ENCODE results near the gene LGMN. TPM values are rescaled to one million over a fixed set of nuclear protein-coding genes. Genes with fewer than 3 reads are reported as not detected.

The LGMN gene
- total and polyA plus RNA-seq, 2 of the 13 experiments (the other 11 are each of a cell fraction or from before 2014, with no cell fraction given): 28.9 to 76.4 TPM

DNA sequence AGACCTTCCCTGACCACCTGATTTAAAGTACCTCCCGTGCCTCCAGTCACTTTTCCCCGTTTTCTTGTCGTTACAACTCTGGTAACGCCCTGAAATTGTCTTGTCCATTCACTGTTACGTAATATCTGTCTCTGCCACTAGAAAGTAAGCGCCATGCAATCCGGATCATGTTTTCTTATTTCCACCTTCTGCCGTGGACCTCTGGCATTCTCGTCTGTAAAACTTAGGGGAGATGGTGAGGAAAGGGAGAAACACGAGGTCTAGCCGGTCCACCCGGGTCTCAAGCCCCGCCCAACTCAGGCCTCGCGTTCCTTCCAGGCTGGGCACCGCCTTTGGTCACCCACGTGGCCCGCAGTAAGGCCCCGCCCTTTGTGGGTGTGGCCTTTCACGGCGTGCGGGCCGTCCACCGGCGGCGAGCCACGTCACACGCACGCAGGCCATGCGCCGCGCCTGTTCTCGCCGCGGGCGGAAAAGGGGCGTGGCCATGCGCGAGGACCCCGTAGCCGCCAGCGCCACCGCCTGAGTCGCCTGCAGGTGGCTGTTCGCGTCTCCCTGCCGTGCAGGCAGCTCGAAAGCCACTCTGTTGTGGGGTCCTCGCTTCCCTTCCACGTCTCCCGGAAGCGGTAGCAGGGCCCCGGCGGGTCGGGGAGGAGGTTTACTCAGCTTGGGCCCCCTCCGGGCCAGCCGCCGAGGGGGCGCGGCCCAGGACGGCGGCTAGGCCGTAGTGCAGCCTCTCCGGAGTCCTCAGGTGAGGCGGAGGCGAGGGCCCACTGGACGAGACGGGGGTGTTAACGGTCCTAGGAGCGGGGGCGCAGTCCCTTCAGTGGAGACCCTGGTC lies 45.5 kb upstream of the LGMN start, which contains the start of gene GOLGA5 (continued):
- TF ChIP-seq, protein P1, sequence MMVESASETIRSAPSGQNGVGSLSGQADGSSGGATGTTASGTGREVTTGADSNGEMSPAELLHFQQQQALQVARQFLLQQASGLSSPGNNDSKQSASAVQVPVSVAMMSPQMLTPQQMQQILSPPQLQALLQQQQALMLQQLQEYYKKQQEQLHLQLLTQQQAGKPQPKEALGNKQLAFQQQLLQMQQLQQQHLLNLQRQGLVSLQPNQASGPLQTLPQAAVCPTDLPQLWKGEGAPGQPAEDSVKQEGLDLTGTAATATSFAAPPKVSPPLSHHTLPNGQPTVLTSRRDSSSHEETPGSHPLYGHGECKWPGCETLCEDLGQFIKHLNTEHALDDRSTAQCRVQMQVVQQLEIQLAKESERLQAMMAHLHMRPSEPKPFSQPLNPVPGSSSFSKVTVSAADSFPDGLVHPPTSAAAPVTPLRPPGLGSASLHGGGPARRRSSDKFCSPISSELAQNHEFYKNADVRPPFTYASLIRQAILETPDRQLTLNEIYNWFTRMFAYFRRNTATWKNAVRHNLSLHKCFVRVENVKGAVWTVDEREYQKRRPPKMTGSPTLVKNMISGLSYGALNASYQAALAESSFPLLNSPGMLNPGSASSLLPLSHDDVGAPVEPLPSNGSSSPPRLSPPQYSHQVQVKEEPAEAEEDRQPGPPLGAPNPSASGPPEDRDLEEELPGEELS (CRISPR knock-in tag; IDR thresholded peaks at IDR 0.05): no peak; the same call in 1 of the 2 replicates
- TF ChIP-seq WIZ (CRISPR knock-in tag; IDR thresholded peaks at IDR 0.05) (peak; percentile 85; the same call in 1 of the 2 replicates), ZNF367 (CRISPR knock-in tag; IDR thresholded peaks at IDR 0.05; ENCODE audit: borderline replicate concordance) (no peak), ZNF234 (CRISPR knock-in tag; conservative IDR thresholded peaks at IDR 0.05) (no peak), NONO (IDR thresholded peaks at IDR 0.05) (no peak), NONO (CRISPR knock-in tag; conservative IDR thresholded peaks at IDR 0.05) (peak; percentile 96), ZNF251 (CRISPR knock-in tag; IDR thresholded peaks at IDR 0.05) (no peak), EHMT2 (IDR thresholded peaks at IDR 0.05; ENCODE audit: borderline replicate concordance, low read depth, low read length) (peak; percentile 77; the same call in 1 of the 2 replicates), RXRB (CRISPR knock-in tag; IDR thresholded peaks at IDR 0.05; ENCODE audit: borderline replicate concordance) (peak; percentile 55), KLF16 (CRISPR knock-in tag; IDR thresholded peaks at IDR 0.05) (peak in 1 of 2 experiments; percentile 89; a peak in 2 of 4 replicates), ZNF567 (CRISPR knock-in tag; IDR thresholded peaks at IDR 0.05; ENCODE audit: borderline replicate concordance) (0 out of 2 replicates have a peak, but pooled peaks have one; percentile 28), ZNF136 (CRISPR knock-in tag; IDR thresholded peaks at IDR 0.05; ENCODE audit: low read depth) (peak; percentile 87), ZNF451 (CRISPR knock-in tag; IDR thresholded peaks at IDR 0.05) (no peak), ZFP37 (CRISPR knock-in tag; IDR thresholded peaks at IDR 0.05; ENCODE audit: borderline replicate concordance) (no peak), ZNF17 (CRISPR knock-in tag; IDR thresholded peaks at IDR 0.05) (no peak), ZNF496 (CRISPR knock-in tag; IDR thresholded peaks at IDR 0.05; ENCODE audit: insufficient replicate concordance) (no peak), ZFP90 (CRISPR knock-in tag; IDR thresholded peaks at IDR 0.05; ENCODE audit: borderline replicate concordance) (no peak), ZNF572 (CRISPR knock-in tag; IDR thresholded peaks at IDR 0.05) (no peak), DNMT3B (CRISPR knock-in tag; conservative IDR thresholded peaks at IDR 0.05) (no peak), JUN (CRISPR knock-in tag; IDR thresholded peaks at IDR 0.05) (peak; percentile 17; the same call in 1 of the 2 replicates), SRY (CRISPR knock-in tag; IDR thresholded peaks at IDR 0.05) (peak; percentile 42; the same call in 1 of the 2 replicates), ZNF619 (CRISPR knock-in tag; IDR thresholded peaks at IDR 0.05) (peak; percentile 35; the same call in 1 of the 2 replicates)
- TF ChIP-seq, protein P2, sequence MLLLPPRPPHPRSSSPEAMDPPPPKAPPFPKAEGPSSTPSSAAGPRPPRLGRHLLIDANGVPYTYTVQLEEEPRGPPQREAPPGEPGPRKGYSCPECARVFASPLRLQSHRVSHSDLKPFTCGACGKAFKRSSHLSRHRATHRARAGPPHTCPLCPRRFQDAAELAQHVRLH (CRISPR knock-in tag; IDR thresholded peaks at IDR 0.05; ENCODE audit: borderline replicate concordance, low read depth): peak; percentile 48; the same call in 1 of the 2 replicates
- TF ChIP-seq, protein P3, sequence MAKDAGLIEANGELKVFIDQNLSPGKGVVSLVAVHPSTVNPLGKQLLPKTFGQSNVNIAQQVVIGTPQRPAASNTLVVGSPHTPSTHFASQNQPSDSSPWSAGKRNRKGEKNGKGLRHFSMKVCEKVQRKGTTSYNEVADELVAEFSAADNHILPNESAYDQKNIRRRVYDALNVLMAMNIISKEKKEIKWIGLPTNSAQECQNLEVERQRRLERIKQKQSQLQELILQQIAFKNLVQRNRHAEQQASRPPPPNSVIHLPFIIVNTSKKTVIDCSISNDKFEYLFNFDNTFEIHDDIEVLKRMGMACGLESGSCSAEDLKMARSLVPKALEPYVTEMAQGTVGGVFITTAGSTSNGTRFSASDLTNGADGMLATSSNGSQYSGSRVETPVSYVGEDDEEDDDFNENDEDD (CRISPR knock-in tag; IDR thresholded peaks at IDR 0.05; ENCODE audit: borderline replicate concordance): peak; percentile 89
- TF ChIP-seq, protein P4, sequence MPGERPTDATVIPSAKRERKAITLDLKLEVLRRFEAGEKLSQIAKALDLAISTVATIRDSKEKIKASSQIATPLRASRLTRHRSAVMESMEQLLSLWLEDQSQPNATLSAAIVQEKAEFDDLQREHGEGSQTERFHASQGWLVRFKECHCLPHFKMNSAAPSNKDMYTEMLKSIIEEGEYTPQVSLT (CRISPR knock-in tag; IDR thresholded peaks at IDR 0.05; ENCODE audit: borderline replicate concordance, low read depth): 0 out of 2 replicates have a peak, but pooled peaks have one; percentile 51
